Retinal pigment epithelial cell (primary cell): Measurements from ENCODE around the gene HOXA2.

Experiments used
- DNase-seq: peaks from one replicate; pipeline ENCODE4 v3.0.0-alpha.2; 2010; ENCODE audit warnings: low read depth
- H3K4me3 ChIP-seq: 2 replicates; pipeline ENCODE4 v1.5.1; 2011; ENCODE audit warnings: mild to moderate bottlenecking, low read length, control low read depth, moderate library complexity
- TF ChIP-seq, protein P1 (sequence below): conservative IDR thresholded peaks from 2 replicates; pipeline ENCODE4 v1.5.1; 2011; ENCODE audit warnings: low read depth, low read length, control low read depth, inconsistent platforms

Gene HOXA2

DNA sequence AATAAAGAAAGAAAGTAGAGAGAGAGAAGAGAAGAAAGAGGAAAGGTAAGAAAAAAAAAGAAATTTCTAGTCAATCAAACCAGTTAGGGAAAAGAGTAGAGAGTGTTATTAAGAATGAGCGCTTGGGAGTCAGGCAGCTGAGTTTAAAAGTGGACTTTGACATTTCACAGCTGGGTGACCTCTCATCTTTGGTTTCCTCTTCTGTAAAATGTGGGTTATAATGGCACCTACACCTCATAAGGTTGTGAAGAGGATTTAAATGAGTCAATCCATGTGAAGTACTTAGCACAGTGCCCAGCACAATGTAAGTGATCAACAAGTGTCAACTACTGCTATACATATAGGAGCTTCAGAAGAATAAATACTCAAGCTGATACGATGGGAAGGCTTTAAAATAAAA is 18.8 kb downstream of the HOXA2 start:
- TF ChIP-seq, protein P1, sequence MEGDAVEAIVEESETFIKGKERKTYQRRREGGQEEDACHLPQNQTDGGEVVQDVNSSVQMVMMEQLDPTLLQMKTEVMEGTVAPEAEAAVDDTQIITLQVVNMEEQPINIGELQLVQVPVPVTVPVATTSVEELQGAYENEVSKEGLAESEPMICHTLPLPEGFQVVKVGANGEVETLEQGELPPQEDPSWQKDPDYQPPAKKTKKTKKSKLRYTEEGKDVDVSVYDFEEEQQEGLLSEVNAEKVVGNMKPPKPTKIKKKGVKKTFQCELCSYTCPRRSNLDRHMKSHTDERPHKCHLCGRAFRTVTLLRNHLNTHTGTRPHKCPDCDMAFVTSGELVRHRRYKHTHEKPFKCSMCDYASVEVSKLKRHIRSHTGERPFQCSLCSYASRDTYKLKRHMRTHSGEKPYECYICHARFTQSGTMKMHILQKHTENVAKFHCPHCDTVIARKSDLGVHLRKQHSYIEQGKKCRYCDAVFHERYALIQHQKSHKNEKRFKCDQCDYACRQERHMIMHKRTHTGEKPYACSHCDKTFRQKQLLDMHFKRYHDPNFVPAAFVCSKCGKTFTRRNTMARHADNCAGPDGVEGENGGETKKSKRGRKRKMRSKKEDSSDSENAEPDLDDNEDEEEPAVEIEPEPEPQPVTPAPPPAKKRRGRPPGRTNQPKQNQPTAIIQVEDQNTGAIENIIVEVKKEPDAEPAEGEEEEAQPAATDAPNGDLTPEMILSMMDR, result no peak
- no peak overlapping the region for H3K4me3 ChIP-seq
- no peak for DNase-seq

DNA sequence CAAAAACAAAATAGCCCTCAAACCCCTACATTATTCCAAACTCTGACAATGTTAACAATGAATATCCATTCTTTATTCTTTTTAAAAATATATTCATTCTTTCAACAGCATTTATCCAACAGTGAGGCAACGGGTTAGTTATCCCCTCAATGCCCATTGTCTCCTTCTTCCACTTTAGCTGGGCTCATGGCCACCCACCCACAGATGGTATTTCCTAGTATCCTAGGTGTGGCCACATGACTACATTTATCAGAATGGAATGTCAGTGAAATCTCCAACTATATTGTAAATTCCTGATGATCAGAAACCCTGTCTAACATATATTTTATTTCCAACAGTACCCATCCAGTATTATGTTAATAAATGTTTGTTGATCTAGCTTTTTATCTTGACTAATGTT is 20.3 kb downstream of the HOXA2 start:
- DNase-seq, result no peak
- no peak overlapping the region for H3K4me3 ChIP-seq
- TF ChIP-seq, protein P1, result no peak

DNA sequence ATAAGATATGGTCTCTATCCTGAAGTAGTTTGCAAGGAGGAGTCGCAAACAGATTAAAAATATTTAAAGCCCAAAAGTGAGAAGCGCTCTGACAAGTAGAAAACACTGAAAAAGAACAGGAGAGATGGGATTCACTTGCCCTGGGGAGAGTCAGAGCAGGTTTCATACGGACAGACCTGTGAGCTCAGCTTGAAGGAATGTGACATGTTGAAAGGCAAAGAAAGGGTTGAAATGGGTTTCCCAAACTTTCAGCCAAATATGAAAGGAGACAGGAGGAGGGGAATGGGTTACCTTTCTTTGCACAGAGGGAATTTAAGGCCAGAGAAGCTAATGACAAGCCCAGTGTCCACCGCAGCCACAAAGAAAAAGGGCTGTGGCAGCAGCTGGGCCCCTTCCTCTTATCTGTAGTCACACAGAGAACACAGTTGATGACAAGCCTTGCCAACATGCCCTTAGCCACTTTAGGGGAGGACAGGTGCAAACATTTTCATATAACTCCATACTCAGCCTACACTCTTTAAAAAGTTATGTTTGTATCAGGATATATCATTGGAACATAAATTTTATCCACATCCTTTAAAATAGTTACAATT is 21.5 kb downstream of the HOXA2 start:
- TF ChIP-seq, protein P1, result no peak
- no peak overlapping the region for H3K4me3 ChIP-seq
- DNase-seq, result no peak

DNA sequence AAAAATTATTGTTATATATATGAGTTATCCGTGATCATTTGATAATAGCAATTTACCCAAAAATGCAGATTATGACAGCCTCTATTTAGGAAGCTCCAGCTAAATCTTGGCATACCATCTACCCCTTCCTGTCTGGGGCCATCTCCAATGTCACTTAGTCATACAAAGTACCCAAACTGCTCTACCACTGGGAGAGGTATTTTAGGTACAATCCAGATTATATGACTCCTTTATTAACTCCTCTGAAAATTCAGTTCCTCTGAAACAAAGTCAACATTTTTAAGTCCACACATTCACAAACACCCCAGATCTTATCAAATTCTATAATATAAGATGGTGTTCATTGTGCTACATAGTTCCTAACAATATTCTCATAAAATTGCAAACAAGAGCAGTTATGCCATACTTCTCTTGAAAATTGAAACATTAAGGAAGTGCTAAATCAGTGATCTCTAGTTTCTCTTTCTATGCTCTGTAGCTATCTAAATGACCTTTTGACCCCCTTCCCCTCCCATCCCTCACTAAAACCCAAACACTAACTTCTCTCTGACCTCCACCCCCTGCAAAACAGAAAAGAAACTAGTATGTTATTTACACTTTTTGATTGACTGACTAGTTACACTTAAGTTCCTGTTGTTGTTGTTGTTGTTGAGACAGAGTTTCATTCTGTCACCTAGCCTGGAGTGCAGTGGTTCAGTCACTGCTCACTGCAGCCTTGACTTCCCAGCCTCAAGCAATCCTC is 23.1 kb downstream of the HOXA2 start:
- DNase-seq, result no peak
- H3K4me3 ChIP-seq, result no peak overlapping the region
- TF ChIP-seq, protein P1, result no peak

DNA sequence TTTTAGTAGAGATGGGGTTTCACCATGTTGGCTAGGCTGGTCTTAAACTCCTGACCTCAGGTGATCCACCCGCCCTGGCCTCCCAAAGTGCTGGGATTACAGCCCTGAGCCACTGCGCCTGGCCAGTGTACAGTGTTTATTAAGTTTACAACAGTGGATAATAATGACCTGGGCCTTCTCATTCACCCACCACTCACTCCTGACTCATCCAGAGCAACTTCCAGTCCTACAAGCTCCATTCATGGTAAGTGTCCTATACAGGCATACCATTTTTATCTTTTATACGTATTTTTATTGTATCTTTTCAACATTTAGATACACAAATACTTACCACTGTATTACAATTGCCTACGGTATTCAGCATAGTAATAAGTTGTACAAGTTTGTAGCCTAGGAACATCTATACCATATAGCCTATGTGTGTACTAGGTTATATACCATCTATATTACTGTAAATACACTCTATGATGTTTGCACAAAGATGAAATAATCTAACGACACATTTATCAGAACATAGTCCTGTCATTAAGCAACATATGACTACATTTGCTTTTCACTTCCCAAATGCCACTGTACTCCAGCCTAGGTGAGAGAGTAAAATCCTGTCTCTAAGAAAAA is 23.8 kb downstream of the HOXA2 start:
- TF ChIP-seq, protein P1, result no peak
- DNase-seq, result no peak

DNA sequence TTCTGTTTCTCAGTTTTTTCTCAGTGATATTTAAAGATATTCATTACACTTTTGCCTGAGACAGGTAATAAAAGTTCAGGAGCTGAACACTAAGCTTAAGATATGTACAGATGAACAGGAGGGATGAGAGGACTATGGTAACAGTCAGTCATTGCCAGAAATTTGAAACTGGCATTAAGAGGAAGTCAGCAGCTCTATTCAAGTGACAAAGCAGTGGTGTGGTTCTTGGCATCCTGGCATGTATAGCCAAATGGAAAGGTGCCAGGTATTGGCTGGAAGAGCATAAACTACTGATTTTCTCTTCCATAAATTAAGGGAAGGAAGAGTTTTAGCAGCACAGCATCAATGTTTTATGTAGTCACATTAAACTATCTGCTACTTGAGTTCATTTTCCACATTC is 29.4 kb downstream of the HOXA2 start:
- no peak for DNase-seq
- TF ChIP-seq, protein P1, result no peak
- H3K4me3 ChIP-seq, result no peak overlapping the region

More for the DNA sequence above, 23.8 kb downstream of the HOXA2 start:
- H3K4me3 ChIP-seq, result no peak overlapping the region
